Left cardiac atrium (tissue), 4 donors: ENCODE results near the gene SLC30A10. TPM values are rescaled to one million over a fixed set of nuclear protein-coding genes. Genes with fewer than 3 reads are reported as not detected.
"Not testable (repeated sequence)": the region's sequence is repeated elsewhere in the genome, so short reads cannot be mapped to it uniquely, and the experiment has no call there.

Experiments
- ATAC-seq, 2 donors: fragments of 200-7000 bp; cut with Tn5 transposase; one replicate each; pipeline ENCODE4 v1.9.1; 2020; ENCODE audit warnings: mild to moderate bottlenecking in 2 of 2, moderate library complexity in 2 of 2
- DNase-seq: peaks from one replicate; pipeline ENCODE4 v3.0.0-alpha.2; 2020
- intact Hi-C, 2 donors: fragments of 100-400 bp; cut with DNase I; formaldehyde crosslinking; loops; one replicate each; pipeline versions ENCODE4 v1.14.1 to v1.15.1; 2022 to 2023
- long read RNA-seq: library from polyadenylated mRNA; unstranded; transcript quantifications from one replicate; pipeline ENCODE4 v2.0.0, GENCODE V29; 2021
- total RNA-seq, 2 donors: library from RNA; stranded (reverse); fragmentation: NEBNext Ultra II Directional; extraction: Animal tissue kit (Norgen Biotek cat#: 25700); gene quantifications; one replicate each; pipeline ENCODE4 v1.2.1, GENCODE V29; 2021
- donor health status: DM: no; HTN: yes; CAD: no.
- donor health status: DM: no; HTN: yes; CAD: no; lungs with severe emphysema.
- donor health status: DM: yes; HTN: yes; CAD: no.
- donor health status: Dilated cardiomyopathy.

The SLC30A10 gene
- total RNA-seq = not detected
- long read RNA-seq = 0 reads

DNA sequence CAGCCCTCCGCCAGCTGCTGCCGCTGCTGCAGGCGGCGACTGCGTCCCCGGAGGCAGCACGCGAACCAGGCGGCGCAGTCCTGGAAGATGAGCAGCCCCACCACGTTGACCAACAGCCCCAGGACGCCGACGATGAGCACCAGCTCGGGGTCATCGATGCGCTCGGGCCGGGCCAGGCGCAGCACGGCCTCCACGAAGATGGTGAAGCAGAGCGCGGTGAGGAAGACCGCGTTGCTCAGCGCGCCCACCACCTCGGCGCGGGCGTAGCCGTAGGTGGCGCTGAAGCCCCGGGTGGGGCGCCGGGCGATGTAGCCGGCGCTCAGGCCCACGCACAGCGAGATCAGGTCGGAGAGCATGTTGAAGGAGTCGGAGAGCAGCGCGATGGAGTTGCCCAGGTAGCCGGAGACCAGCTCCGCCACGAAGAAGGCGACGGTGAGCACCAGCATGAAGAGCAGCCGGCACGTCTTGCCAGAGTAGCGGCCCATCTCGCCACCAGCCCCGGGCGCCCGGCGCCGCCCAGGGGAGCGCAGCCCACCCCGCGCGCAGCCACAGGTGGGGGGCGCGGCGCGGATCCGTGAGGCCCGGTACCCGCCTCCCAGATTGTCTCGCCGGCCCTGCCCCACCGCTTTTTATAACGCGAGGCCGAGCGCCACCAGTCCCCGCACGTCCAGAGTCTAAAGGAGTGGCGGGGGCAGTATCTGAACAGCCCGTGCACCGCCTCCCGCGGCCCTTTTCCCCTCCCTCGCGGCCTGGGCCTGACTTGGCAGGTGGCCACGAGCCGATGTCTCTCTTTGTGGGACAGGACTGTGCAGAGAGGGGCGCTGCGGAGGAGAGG is at the start of gene SLC30A10:
Gene SLC30A10 (minus strand): TSS at position 602 of the 835 bp plus-strand sequence. CDS start 117 bp downstream, at position 485.
- intact Hi-C loops = no loop called here
- DNase-seq (peak; percentile 28), ATAC-seq (peak; percentile 57 to 68)

DNA sequence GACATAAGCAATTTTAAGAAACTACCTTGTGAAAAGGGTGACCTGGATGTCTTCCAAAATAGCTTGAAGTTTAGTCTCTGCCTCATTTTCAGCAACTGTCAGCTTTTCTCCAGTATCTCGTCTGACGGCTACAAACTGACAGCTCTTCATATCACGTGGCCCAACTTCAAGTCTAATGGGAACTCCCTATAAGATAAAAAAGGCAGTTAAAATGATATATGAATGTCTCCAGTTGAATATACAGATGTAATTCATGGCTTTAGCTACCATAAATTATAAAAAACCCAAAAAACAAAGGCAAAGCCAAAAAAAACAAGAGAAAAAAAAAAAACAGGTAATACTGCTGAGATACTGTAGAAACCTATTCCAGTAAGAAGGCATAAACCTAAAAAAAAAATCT is 44.9 kb upstream of the SLC30A10 start:
- DNase-seq = no peak
- intact Hi-C loops = no loop called here
- peak in 1 of 2 donors; percentile 64 for ATAC-seq

DNA sequence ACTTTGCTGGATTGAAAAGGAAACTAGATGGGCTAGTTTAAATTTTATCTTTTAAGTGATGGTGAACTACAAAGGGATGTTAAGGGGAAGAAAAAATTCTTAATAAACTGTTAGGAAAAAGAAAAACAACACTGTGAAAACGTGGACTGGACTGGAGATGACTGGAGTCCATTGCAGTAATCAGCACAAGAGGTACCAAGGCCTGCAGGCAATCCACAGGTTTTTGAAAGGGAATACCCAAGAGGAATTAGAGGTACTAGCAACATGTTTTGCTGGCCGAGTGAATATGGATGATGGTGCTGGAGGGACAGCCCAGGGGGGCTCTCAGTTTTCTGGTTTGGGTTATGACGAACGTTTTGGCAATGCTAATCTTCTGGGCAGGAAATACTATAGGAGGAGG is 39.0 kb upstream of the SLC30A10 start:
- ATAC-seq = no peak
- intact Hi-C loops = no loop called here
- no peak for DNase-seq

DNA sequence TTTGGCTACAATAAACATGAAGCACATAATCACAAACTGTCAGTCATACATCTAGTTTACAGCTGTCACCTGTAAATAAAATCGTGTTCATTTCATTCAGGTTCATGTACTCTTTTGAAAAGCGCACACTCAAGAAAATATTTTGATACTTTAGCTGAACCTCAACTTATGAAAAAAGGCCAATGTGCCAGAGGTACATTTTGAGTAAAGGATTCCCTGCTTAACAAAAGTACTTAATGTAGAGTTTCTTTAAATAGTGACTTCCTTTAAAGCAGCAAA is 37.7 kb upstream of the SLC30A10 start:
- DNase-seq (no peak), ATAC-seq (no peak)
- intact Hi-C loops = no loop called here

DNA sequence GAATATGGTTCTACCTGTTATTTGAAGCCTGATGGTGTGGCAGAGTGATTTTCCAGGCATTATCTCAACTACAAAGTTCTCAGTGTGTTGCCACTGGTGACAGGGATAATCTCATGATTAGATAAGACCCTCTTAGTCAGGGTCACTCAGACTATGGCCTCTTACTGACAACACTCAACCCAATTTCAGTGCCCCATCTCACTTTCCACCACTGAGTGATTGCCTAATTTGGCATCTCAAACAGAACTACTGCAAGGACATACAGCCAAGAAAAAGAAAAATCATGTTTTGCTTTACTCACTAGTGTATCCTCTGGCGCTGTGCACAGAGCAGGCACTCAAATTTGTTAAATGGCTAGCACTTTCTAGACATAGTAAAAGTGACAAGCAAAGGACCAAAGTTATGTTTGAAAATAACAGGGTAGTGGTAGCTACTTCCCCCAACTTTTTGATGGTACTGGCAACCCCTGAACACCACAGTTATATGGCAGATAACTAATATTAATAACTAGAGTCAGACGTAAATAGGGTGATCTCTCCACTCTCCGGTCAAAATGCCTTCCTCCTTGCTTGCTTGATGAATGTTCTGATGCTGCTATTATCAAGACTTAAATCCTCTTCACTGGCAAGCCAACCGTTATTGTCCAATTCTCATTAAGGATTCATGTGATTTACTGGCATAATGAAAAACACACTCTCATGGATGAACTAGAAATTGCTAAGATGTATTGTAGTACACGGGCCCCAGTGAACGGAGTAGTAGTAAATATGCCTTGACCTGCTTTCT is 37.1 kb upstream of the SLC30A10 start:
- ATAC-seq (no peak), DNase-seq (no peak)
- intact Hi-C loops = no loop called here

DNA sequence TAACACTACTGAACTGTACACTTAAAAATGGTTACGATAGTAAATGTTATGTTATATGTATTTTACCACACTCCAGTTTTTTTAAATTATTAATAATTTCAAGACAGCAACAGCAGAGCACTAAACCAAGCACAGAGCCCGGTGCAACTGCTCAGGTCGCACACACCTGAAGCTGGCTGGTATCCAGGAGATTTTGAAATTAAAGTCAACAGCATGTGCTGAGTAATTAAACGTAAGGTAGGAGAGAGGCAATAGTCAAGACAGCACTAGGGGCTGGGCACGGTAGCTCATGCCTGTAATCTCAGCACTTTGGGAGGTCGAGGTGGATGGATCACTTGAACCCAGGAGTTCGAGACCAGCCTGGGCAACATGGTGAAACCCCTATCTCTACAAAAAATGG is 35.1 kb upstream of the SLC30A10 start:
- ATAC-seq = no peak
- DNase-seq = no peak
- intact Hi-C loops = no loop called here

DNA sequence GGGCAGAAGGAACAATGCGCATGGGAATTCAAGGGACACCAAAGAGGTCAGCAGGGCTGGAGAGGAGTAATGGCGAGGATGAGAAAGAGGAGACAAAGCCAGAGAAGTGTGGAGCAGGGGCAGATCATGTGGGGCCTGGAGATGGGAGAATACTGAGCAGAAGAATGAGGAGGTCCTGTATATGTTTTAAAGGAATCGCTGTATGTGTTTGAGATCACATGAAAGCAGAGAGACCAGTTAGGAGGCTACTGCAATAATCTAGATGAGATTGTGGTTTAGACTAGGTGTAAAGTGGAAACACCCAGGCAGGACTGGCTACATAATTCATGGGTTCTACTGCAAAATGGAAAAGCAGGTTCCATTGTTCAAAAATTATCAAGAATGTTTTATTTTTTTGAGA is 33.3 kb upstream of the SLC30A10 start:
- intact Hi-C loops = no loop called here

DNA sequence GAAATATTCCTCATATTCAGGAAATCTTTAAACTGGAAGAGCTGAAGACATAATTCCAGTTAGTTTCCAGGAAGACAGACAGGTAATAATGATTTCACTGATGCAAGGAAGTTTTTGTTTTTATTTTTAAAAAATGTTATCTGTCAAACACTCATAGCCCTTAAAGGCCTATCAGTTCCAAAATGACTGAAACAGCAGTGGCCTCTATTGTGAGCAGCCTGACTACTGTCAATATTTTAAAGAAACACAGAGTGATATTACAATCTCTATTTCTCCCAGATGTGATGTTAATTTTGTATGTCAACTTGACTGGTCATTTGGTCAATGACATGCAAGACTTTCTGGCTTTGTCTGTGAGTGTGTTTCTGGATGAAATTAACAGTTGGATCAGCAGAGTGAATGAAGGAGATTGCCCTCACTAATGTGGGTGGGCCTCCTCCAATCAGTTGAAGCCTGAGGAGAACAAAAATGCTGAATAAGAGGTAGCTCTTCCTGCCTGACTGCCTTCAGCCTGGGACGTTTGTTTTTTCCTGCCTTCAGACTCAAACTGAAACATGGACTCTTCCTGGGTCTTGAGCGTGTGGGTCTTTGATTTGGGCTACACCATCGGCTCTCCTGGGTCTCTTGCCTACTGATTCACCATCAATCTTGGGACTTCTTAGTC is 31.3 kb upstream of the SLC30A10 start:
- intact Hi-C loops = no loop called here
- ATAC-seq (no peak), DNase-seq (no peak)

More for the DNA sequence above, 33.3 kb upstream of the SLC30A10 start:
- DNase-seq (no peak), ATAC-seq (no peak)

DNA sequence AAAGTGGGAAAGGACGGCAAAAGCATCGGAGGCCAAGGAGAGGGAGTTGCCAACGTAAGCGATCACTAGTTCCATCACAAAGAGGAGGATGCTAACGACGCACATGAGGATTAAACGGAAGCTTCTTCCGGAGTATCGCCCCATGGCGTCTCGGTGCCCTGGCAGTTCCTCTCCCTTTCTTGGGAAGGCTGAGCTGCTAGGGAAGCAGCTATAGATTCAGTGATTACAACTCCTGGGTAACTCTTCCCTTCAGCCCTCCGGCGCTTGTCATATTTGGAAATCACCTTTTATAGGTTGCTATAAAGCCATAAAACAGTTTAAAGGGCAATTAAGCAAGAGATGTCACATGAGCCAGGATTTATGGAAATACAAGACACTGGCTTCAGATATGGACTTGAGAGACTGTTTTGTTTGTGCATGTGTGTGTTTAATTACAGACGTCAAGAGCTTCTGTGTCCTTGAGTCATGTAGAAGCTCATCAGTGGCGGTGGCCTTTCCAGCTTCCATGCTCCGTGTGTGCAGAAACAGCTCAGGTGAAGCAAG is 30.6 kb upstream of the SLC30A10 start:
- ATAC-seq = no peak
- intact Hi-C loops = no loop called here
- DNase-seq = no peak

DNA sequence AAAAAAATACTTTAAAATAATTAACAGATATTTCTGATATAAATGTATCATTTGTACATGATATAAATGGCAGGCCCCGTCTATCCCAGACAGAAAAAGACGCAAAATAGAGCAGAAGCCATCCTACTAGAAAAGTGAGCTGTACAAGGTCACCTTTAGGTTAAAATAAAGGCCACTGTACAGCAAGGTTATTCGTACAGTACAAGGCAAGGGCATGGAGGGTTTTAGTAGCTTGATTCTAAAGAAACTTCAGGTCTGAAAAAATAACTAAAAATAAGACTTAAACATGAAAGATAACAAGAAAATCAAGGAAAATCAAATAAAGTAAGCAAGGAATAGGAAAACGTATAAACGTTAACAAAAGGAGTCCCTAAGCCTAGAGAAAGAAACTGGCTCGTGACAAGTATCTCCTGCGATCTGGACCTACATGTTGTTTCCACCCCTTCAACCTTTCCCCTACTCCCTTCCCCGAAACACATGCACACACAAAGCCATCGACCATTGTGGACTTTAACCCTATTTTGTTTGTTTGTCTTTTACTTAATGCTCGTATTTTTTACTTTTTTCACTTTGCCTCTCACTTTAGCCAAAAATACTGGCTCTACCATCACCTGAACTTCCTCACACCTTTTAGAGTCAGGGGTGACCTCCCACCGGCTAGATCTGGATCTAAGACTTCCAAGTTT is 26.5 kb upstream of the SLC30A10 start:
- intact Hi-C loops = no loop called here

DNA sequence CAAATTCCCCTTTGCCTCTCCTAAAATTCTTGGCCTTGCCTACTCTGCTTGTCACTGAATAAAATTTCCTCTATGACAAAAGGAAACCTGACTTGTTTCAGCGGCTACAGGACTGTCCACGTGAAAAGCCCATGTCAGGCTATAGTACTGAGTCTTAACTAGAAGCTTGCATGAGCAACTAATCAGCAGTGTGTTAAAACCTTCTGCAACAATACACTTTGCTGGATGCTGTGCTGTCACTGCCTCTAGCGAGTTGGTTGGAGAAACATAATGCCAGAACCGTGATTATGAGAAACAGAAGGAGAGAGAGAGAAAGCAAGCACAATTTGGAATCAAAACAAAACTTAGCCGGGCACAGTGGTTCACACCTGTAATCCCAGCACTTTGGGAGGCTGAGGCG is 25.7 kb upstream of the SLC30A10 start:
- ATAC-seq (no peak), DNase-seq (no peak)
- intact Hi-C loops = no loop called here

More for the DNA sequence above, 26.5 kb upstream of the SLC30A10 start:
- no peak for DNase-seq
- ATAC-seq = no peak

DNA sequence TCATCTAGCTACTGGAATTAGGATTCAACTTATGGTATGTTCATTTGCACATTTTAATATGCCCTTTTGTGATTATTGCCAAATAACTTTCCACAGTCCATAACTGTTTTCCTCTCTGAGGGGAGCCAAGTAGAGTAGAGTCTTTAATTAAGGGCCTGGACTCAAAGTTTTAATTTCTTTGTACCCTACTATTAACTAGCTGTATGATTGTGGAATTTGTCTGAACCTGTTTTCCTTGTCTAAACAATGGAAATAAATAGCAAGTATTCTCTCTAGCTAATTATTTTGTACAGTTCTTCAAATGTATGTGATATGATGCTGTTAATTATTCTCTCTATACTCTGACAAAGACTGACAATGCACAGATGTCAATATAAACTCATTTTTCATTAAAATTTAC is 24.0 kb upstream of the SLC30A10 start:
- DNase-seq (no peak), ATAC-seq (no peak)
- intact Hi-C loops = no loop called here

DNA sequence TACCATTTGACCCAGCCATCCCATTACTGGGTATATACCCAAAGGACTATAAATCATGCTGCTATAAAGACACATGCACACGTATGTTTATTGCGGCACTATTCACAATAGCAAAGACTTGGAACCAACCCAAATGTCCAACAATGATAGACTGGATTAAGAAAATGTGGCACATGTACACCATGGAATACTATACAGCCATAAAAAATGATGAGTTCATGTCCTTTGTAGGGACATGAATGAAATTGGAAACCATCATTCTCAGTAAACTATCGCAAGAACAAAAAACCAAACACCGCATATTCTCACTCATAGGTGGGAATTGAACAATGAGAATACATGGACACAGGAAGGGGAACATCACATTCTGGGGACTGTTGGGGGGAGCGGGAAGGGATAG is 20.9 kb upstream of the SLC30A10 start:
- intact Hi-C loops, DNase-seq, ATAC-seq: not testable (repeated sequence)

DNA sequence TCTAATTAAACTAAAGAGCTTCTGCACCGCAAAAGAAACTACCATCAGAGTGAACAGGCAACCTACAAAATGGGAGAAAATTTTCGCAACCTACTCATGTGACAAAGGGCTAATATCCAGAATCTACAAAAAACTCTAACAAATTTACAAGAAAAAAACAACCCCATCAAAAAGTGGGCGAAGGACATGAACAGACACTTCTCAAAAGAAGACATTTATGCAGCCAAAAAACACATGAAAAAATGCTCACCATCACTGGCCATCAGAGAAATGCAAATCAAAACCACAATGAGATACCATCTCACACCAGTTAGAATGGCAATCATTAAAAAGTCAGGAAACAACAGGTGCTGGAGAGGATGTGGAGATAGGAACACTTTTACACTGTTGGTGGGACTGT is 20.4 kb upstream of the SLC30A10 start:
- ATAC-seq, DNase-seq, intact Hi-C loops: not testable (repeated sequence)

DNA sequence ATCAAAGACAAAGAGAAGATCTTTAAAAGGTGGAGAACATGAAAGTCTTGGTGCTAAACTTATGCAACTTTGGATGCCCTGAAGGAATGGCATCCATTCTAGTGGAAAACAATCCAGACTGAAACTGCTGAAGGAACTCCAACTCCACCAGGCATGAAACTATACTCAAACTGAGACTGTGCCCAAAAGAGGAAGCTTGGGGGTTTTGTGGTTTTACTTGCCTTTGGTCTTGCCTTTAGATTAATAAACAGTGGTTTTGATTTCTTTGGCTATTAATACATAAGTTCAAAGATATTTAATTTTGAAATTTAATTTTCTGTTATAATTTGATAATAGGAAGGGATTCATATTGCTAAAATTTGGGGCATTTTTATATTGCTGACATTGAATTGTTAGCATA is 17.4 kb upstream of the SLC30A10 start:
- ATAC-seq (no peak), DNase-seq (no peak)
- intact Hi-C loops = no loop called here

DNA sequence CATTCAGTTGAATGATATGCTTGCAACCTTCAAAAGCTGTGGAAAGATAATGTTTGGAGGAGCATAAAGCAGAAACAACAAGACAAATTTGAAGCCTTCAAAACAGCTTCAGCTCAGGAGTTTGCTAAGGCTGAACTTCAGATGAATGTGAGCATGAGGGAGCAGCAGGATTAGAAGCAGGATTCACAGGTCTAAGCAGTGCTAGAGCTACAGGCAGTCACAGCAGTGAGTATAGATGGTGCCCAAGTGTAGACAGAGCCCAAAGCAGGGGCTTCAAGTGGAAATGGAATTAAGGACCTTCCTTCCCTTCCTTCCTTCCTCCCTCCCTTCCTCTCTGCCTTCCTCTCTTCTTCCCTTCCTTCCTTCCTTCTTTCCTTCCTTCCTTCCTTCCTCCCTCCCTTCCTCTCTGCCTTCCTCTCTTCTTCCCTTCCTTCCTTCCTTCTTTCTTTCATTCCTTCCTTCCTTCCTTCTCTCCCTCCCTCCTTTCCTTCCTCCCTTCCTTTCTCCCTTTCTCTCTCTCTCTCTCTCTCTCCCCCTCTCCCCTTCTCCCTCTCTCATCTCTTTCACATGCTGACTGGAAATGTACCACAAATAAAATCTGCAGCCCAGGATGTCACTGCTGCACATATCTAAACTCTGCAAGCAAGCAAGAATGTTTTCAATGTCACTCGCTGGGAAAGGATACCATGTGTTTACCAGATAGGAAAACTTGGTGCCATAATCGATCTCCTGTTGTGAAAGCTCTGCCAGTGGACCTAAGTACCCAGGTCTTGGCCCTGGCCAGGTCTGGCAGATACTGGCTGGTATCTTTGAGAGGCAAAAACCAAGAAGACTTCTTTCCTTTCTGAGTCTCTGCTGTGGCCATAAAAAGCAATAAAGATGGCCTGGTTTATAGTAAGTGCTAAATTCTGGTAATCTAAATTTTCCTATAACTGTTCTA is 13.1 kb upstream of the SLC30A10 start:
- intact Hi-C loops = no loop called here
- no peak for DNase-seq
- ATAC-seq = no peak

DNA sequence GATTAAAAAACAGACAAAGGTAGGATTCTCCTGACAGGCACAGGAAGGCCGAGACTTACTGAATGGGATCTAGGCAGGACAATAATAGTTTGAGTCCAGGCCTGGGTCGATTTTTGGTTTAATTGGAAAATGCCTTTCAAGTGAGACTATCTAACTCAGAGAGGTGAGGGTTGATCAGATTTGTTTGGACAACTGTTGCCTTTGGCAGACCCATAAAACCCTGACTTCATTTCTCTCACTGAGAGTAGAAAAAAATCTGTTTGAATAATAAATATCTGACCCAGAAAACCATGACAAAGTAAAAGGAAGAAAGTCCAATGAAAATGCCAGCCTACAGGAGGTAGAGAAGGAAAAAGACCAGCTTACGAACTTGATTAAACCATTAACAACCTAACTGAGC is 12.3 kb upstream of the SLC30A10 start:
- no peak for DNase-seq
- no peak for ATAC-seq
- intact Hi-C loops = no loop called here

DNA sequence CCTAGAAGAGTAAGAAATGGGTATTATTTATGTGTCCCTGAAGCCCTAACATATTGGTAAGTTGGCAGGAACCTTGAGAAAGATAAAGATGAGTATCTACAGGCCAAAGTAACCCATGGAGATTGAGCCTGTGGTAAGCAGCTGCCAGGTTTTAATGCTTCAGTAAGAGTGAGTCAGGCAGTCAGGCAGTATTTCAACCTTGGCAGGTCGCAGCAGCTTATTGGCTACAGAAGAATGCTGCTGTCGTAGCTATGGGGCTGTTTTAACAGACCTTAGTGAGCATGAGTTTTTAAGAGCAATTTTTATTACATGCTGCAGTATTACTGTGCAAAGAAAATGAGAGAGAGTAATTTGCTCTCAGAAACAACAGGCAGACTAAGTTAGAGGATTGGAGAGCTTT is 10.3 kb upstream of the SLC30A10 start:
- intact Hi-C loops = no loop called here
- ATAC-seq (no peak), DNase-seq (no peak)
